ENCODE data around the gene ITPK1.

DNA sequence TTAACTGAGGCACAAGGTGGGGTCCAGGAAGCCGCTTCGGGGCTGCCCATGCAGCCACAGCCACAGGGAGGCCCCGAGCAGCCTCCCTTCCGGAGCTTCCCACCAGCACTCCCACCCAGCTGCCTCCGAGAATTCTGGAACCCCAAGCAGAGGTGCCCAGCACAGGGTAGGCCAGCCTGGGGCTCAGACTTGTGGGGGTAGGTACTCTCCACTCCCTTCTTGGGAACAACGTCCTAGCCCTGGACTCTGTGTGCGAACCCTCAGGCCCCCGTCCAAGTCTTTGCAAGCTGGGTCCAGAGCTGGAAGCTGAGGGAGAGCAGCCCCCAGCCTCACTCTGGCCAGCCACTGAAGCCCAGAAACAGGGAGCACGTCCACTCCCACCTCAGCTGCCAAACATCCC lies 16.1 kb downstream of the ITPK1 start:
- no peak for TF ChIP-seq POLR2A (IDR thresholded peaks at IDR 0.05; ENCODE audit: low read depth, low read length)
- TF ChIP-seq, protein P1, sequence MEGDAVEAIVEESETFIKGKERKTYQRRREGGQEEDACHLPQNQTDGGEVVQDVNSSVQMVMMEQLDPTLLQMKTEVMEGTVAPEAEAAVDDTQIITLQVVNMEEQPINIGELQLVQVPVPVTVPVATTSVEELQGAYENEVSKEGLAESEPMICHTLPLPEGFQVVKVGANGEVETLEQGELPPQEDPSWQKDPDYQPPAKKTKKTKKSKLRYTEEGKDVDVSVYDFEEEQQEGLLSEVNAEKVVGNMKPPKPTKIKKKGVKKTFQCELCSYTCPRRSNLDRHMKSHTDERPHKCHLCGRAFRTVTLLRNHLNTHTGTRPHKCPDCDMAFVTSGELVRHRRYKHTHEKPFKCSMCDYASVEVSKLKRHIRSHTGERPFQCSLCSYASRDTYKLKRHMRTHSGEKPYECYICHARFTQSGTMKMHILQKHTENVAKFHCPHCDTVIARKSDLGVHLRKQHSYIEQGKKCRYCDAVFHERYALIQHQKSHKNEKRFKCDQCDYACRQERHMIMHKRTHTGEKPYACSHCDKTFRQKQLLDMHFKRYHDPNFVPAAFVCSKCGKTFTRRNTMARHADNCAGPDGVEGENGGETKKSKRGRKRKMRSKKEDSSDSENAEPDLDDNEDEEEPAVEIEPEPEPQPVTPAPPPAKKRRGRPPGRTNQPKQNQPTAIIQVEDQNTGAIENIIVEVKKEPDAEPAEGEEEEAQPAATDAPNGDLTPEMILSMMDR (IDR thresholded peaks at IDR 0.05; ENCODE audit: extremely low read depth in 1 of 2, insufficient read depth in 1 of 2, low read depth in 1 of 2, low read length in 2 of 2), result no peak
- no peak for TF ChIP-seq MAX (IDR thresholded peaks at IDR 0.05; ENCODE audit: insufficient read depth, insufficient read length)
- no peak for TF ChIP-seq EZH2 (IDR thresholded peaks at IDR 0.05; ENCODE audit: borderline replicate concordance, low read depth, low read length, severe bottlenecking)
- no peak for TF ChIP-seq POLR2AphosphoS5 (IDR thresholded peaks at IDR 0.05; ENCODE audit: insufficient read depth, low read depth, low read length)
- no peak for TF ChIP-seq GATA2 (IDR thresholded peaks at IDR 0.05; ENCODE audit: insufficient read depth, insufficient read length, low read depth, low read length)
- TF ChIP-seq MYC (IDR thresholded peaks at IDR 0.05; ENCODE audit: low read depth, low read length), result no peak
